ENCODE measurements around the gene MIX23.
A peak's percentile ranks its signal among the peaks of the same experiment; 100 is the strongest.

Gene MIX23

GRCh38 chr3:122350814-122351418 lies 32.1 kb downstream of the MIX23 start:
- DNase-seq: peak; percentile 57 to 71 (median 67)

GRCh38 chr3:122349171-122349570 lies 33.9 kb downstream of the MIX23 start:
- DNase-seq: no peak

GRCh38 chr3:122343654-122344053 lies 39.4 kb downstream of the MIX23 start:
- DNase-seq: no peak

GRCh38 chr3:122342803-122343202 lies 40.2 kb downstream of the MIX23 start:
- DNase-seq: no peak

- DNase-seq: no peak
These were observed 50.5 kb downstream of the MIX23 start for GRCh38 chr3:122332551-122332950.

GRCh38 chr3:122331886-122332285 lies 51.1 kb downstream of the MIX23 start:
- no peak for DNase-seq

- DNase-seq: no peak
These were observed 57.3 kb downstream of the MIX23 start for GRCh38 chr3:122325769-122326168.

GRCh38 chr3:122324871-122325323 lies 58.1 kb downstream of the MIX23 start, which contains the start of gene CSTA:
TSS of gene CSTA (plus strand) at chr3:122325248. CDS start at chr3:122325293, 45 bp downstream.
- DNase-seq: peak; percentile 61 to 83 (median 78)

GRCh38 chr3:122322095-122323075 lies 60.6 kb downstream of the MIX23 start:
- peak in 2 of 3 donors; percentile 17 to 57 for DNase-seq

GRCh38 chr3:122318620-122319019 lies 64.4 kb downstream of the MIX23 start:
- no peak for DNase-seq

GRCh38 chr3:122316368-122316767 lies 66.7 kb downstream of the MIX23 start:
- no peak for DNase-seq

GRCh38 chr3:122315619-122316018 lies 67.4 kb downstream of the MIX23 start:
- no peak for DNase-seq

GRCh38 chr3:122314228-122314876 lies 68.7 kb downstream of the MIX23 start:
- peak; percentile 65 to 91 (median 78) for DNase-seq

- no peak for DNase-seq
These were observed 69.8 kb downstream of the MIX23 start for GRCh38 chr3:122313281-122313680.

- DNase-seq: no peak
These were observed 70.2 kb downstream of the MIX23 start for GRCh38 chr3:122312826-122313225.

- DNase-seq: no peak
These were observed 72.7 kb downstream of the MIX23 start for GRCh38 chr3:122310361-122310760.

Data from suppressor macrophage treated with lipopolysaccharide for 1 hour (primary cell).